Neural cell (in vitro differentiated cells): ENCODE data around the gene TFRC.
"Not testable (repeated sequence)": the region's sequence is repeated elsewhere in the genome, so short reads cannot be mapped to it uniquely, and the experiment has no call there.

Experiments used
- EP300 ChIP-seq: fragments of 450-650 bp; conservative IDR thresholded peaks from 2 replicates; pipeline ENCODE4 v1.6.1; 2014; ENCODE audit warnings: antibody characterized with exemption, mild to moderate bottlenecking, moderate library complexity; ENCODE audit not compliant: poor library complexity, severe bottlenecking
- EZH2 ChIP-seq: fragments of 200-600, 300-800 bp; shearing (Covaris generic), sonication (generic); IDR thresholded peaks from 2 replicates; pipeline ENCODE4 v1.6.1; 2014; ENCODE audit warnings: antibody characterized with exemption, low read length, borderline replicate concordance, mild to moderate bottlenecking; ENCODE audit not compliant: insufficient read depth, poor library complexity, severe bottlenecking
- SMC3 ChIP-seq: fragments of 450-650 bp; conservative IDR thresholded peaks from 2 replicates; pipeline ENCODE4 v1.6.1; 2014; ENCODE audit warnings: antibody characterized with exemption, mild to moderate bottlenecking, moderate library complexity; ENCODE audit not compliant: poor library complexity
- TF ChIP-seq, protein P1 (sequence below): fragments of 450-650 bp; IDR thresholded peaks from 2 replicates; pipeline ENCODE4 v1.5.1; 2014; ENCODE audit warnings: antibody characterized with exemption, mild to moderate bottlenecking, moderate library complexity; ENCODE audit not compliant: poor library complexity, severe bottlenecking

DNA sequence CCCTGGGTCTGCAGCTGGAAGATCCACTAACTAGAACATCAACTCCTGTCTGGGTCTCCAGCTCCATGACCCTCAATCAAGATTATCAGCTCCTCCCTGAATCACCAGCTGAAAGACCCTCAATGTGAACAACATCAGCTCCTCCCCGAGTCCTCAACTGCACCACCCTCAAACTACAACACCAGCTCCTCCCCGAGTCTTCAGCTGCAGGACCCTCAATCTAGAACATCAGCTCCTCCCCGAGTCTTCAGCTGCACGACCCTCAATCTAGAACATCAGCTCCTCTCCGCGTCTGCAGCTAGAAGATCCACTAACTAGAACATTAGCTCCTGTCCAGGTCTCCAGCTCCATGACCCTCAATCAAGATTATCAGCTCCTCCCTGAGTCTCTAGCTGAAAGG lies 79.2 kb downstream of the TFRC start:
- TF ChIP-seq EP300, EZH2, SMC3: not testable (repeated sequence)
- TF ChIP-seq, protein P1, sequence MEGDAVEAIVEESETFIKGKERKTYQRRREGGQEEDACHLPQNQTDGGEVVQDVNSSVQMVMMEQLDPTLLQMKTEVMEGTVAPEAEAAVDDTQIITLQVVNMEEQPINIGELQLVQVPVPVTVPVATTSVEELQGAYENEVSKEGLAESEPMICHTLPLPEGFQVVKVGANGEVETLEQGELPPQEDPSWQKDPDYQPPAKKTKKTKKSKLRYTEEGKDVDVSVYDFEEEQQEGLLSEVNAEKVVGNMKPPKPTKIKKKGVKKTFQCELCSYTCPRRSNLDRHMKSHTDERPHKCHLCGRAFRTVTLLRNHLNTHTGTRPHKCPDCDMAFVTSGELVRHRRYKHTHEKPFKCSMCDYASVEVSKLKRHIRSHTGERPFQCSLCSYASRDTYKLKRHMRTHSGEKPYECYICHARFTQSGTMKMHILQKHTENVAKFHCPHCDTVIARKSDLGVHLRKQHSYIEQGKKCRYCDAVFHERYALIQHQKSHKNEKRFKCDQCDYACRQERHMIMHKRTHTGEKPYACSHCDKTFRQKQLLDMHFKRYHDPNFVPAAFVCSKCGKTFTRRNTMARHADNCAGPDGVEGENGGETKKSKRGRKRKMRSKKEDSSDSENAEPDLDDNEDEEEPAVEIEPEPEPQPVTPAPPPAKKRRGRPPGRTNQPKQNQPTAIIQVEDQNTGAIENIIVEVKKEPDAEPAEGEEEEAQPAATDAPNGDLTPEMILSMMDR = not testable (repeated sequence)
